Measurements from ENCODE around the gene SIK2. TPM values are rescaled to one million over a fixed set of nuclear protein-coding genes. Genes with fewer than 3 reads are reported as not detected.

The SIK2 gene
- polyA plus RNA-seq, 1 donor from 2014 or later, result 9.0 TPM

DNA sequence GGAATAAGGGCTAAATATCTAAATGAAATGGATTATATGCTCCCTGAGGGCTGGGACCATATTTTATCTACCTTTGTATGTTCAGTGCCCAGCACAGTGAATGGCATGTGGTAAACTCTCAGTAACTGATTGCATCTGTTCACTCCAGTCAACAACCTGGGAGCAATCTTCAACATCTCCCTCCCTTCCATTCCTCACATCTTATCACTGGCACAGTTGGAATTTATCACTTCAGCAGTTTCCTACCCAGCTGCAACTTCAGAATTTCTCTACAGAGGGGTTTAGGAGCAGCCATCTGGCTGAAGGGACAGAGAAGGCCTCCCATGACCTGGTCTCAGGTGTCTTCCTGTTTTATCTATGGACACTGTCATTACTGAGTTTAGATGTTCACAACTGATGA, 9.8 kb upstream of the SIK2 start:
- Histone ChIP-seq H2AFZ (ENCODE audit: low read depth, low read length) (no peak overlapping the region), H3K27me3 (ENCODE audit: insufficient read depth, low read depth, low read length) (no peaks in the 10 kb centered on the region), H4K20me1 (ENCODE audit: insufficient read depth) (no peaks in the 10 kb centered on the region), H3K27ac (ENCODE audit: low read length) (no peak overlapping the region), H3K9me3 (ENCODE audit: low read length) (no peaks in the 10 kb centered on the region), H3K36me3 (ENCODE audit: insufficient read depth, low read length) (no peaks in the 10 kb centered on the region), H3K4me3 (ENCODE audit: low read length) (no peak overlapping the region), H3K79me2 (replicated peaks; ENCODE audit: insufficient read depth, low read length) (no peaks in the 10 kb centered on the region), H3K9ac (ENCODE audit: low read length) (no peak overlapping the region), H3K9me2 (ENCODE audit: insufficient read depth, low read length) (no peaks in the 10 kb centered on the region), H3F3A (ENCODE audit: insufficient read depth, low read length, poor library complexity, severe bottlenecking) (no peaks in the 10 kb centered on the region), H3K4me2 (ENCODE audit: low read length) (no peak overlapping the region)
- TF ChIP-seq MXI1 (conservative IDR thresholded peaks at IDR 0.05; ENCODE audit: poor library complexity, severe bottlenecking) (no peak), EP300 (conservative IDR thresholded peaks at IDR 0.05; ENCODE audit: poor library complexity, severe bottlenecking) (no peak), EZH2 (IDR thresholded peaks at IDR 0.05; ENCODE audit: borderline replicate concordance, insufficient read depth, low read length, poor library complexity, severe bottlenecking) (no peak), TAF1 (IDR thresholded peaks at IDR 0.05; ENCODE audit: low read depth) (no peak), SMC3 (conservative IDR thresholded peaks at IDR 0.05; ENCODE audit: poor library complexity) (no peak), RAD21 (conservative IDR thresholded peaks at IDR 0.05) (no peak), POLR2AphosphoS5 (IDR thresholded peaks at IDR 0.05) (no peak)
- TF ChIP-seq, protein P1, sequence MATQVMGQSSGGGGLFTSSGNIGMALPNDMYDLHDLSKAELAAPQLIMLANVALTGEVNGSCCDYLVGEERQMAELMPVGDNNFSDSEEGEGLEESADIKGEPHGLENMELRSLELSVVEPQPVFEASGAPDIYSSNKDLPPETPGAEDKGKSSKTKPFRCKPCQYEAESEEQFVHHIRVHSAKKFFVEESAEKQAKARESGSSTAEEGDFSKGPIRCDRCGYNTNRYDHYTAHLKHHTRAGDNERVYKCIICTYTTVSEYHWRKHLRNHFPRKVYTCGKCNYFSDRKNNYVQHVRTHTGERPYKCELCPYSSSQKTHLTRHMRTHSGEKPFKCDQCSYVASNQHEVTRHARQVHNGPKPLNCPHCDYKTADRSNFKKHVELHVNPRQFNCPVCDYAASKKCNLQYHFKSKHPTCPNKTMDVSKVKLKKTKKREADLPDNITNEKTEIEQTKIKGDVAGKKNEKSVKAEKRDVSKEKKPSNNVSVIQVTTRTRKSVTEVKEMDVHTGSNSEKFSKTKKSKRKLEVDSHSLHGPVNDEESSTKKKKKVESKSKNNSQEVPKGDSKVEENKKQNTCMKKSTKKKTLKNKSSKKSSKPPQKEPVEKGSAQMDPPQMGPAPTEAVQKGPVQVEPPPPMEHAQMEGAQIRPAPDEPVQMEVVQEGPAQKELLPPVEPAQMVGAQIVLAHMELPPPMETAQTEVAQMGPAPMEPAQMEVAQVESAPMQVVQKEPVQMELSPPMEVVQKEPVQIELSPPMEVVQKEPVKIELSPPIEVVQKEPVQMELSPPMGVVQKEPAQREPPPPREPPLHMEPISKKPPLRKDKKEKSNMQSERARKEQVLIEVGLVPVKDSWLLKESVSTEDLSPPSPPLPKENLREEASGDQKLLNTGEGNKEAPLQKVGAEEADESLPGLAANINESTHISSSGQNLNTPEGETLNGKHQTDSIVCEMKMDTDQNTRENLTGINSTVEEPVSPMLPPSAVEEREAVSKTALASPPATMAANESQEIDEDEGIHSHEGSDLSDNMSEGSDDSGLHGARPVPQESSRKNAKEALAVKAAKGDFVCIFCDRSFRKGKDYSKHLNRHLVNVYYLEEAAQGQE (IDR thresholded peaks at IDR 0.05; ENCODE audit: borderline replicate concordance), result no peak
- TF ChIP-seq, protein P2, sequence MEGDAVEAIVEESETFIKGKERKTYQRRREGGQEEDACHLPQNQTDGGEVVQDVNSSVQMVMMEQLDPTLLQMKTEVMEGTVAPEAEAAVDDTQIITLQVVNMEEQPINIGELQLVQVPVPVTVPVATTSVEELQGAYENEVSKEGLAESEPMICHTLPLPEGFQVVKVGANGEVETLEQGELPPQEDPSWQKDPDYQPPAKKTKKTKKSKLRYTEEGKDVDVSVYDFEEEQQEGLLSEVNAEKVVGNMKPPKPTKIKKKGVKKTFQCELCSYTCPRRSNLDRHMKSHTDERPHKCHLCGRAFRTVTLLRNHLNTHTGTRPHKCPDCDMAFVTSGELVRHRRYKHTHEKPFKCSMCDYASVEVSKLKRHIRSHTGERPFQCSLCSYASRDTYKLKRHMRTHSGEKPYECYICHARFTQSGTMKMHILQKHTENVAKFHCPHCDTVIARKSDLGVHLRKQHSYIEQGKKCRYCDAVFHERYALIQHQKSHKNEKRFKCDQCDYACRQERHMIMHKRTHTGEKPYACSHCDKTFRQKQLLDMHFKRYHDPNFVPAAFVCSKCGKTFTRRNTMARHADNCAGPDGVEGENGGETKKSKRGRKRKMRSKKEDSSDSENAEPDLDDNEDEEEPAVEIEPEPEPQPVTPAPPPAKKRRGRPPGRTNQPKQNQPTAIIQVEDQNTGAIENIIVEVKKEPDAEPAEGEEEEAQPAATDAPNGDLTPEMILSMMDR (IDR thresholded peaks at IDR 0.05; ENCODE audit: poor library complexity, severe bottlenecking), result no peak

DNA sequence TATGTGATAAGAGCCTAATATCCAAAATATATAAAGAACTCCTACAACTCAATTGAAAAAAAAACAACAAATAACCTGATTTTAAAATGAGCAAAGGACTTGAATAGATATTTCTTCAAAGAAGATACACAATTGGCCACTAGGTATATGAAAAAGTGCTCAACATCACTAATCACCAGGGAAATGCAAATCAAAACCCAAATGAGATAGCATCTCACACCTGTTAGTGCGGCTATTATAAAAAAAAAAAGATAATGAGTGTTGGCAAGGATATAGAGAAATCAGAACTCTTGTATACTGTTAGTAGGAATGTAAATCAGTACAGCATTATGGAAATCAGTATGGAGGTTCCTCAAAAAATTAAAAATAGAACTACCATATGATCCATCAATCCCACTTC, 5.9 kb upstream of the SIK2 start:
- Histone ChIP-seq H3K27ac (ENCODE audit: low read length) (no peak overlapping the region), H3K4me3 (ENCODE audit: low read length) (no peak overlapping the region), H3K4me2 (ENCODE audit: low read length) (no peak overlapping the region), H3K27me3 (ENCODE audit: insufficient read depth, low read depth, low read length) (no peaks in the 10 kb centered on the region), H2AFZ (ENCODE audit: low read depth, low read length) (no peak overlapping the region), H3K9me3 (ENCODE audit: low read length) (no peaks in the 10 kb centered on the region), H3F3A (ENCODE audit: insufficient read depth, low read length, poor library complexity, severe bottlenecking) (no peaks in the 10 kb centered on the region), H3K36me3 (ENCODE audit: insufficient read depth, low read length) (no peaks in the 10 kb centered on the region), H3K9ac (ENCODE audit: low read length) (no peak overlapping the region), H3K9me2 (ENCODE audit: insufficient read depth, low read length) (no peaks in the 10 kb centered on the region), H4K20me1 (ENCODE audit: insufficient read depth) (no peaks in the 10 kb centered on the region), H3K79me2 (replicated peaks; ENCODE audit: insufficient read depth, low read length) (no peaks in the 10 kb centered on the region)
- TF ChIP-seq SMC3 (conservative IDR thresholded peaks at IDR 0.05; ENCODE audit: poor library complexity) (no peak), EP300 (conservative IDR thresholded peaks at IDR 0.05; ENCODE audit: poor library complexity, severe bottlenecking) (no peak), RAD21 (conservative IDR thresholded peaks at IDR 0.05) (no peak), POLR2AphosphoS5 (IDR thresholded peaks at IDR 0.05) (no peak), MXI1 (conservative IDR thresholded peaks at IDR 0.05; ENCODE audit: poor library complexity, severe bottlenecking) (no peak), TAF1 (IDR thresholded peaks at IDR 0.05; ENCODE audit: low read depth) (no peak), EZH2 (IDR thresholded peaks at IDR 0.05; ENCODE audit: borderline replicate concordance, insufficient read depth, low read length, poor library complexity, severe bottlenecking) (no peak)
- TF ChIP-seq, protein P1 (IDR thresholded peaks at IDR 0.05; ENCODE audit: borderline replicate concordance), result no peak
- TF ChIP-seq, protein P2 (IDR thresholded peaks at IDR 0.05; ENCODE audit: poor library complexity, severe bottlenecking), result no peak

Data from neural cell (in vitro differentiated cells).